Stomach (tissue), 9 donors: ENCODE results near the gene PRDM16. TPM values are rescaled to one million over a fixed set of nuclear protein-coding genes. Genes with fewer than 3 reads are reported as not detected.

Experiments
- DNase-seq, 2 donors: peaks; one replicate each; pipeline versions ENCODE4 v3.0.0 to v3.0.0-alpha.2; 2013 to 2019
- H3K27ac ChIP-seq, 5 donors: fragments of 200-600 bp in 4 of 5; sonication (generic) in 4 of 5; one replicate each; pipeline ENCODE4 v1.5.1; 2013 to 2019; ENCODE audit warnings: mild to moderate bottlenecking in 1 of 5, moderate library complexity in 1 of 5
- H3K27me3 ChIP-seq, 3 donors: fragments of 200-600 bp; sonication (generic); one replicate each; pipeline ENCODE4 v1.5.1; 2017 to 2019; ENCODE audit warnings: mixed run types in 1 of 3
- H3K36me3 ChIP-seq, 4 donors: fragments of 200-600 bp; sonication (generic); 1 replicate in 3 of 4; 2 replicates in 1 of 4; pipeline ENCODE4 v1.5.1; 2016 to 2019
- H3K4me1 ChIP-seq, 4 donors: fragments of 200-600 bp; sonication (generic); one replicate each; pipeline ENCODE4 v1.5.1; 2016 to 2019
- H3K4me3 ChIP-seq, 4 donors: fragments of 200-600 bp; sonication (generic) in 3 of 4; one replicate each; pipeline ENCODE4 v1.5.1; 2016 to 2019; ENCODE audit warnings: mild to moderate bottlenecking in 1 of 4
- H3K9me3 ChIP-seq, 4 donors: fragments of 200-600 bp; sonication (generic); one replicate each; pipeline ENCODE4 v1.5.1; 2016 to 2019
- EP300 ChIP-seq: sonication (generic); formaldehyde crosslinking; IDR thresholded peaks from one replicate; pipeline ENCODE4 v1.6.1; 2017; ENCODE audit warnings: antibody characterized with exemption
- POLR2A ChIP-seq, 4 donors: fragments of 450-650 bp; IDR thresholded peaks; one replicate each; pipeline ENCODE4 v1.6.1; 2016; ENCODE audit warnings: antibody characterized with exemption in 4 of 4, control low read depth in 2 of 4, mild to moderate bottlenecking in 1 of 4, moderate library complexity in 1 of 4
- POLR2AphosphoS5 ChIP-seq, 3 donors: sonication (generic); formaldehyde crosslinking; IDR thresholded peaks; one replicate each; pipeline ENCODE4 v1.6.1; 2016; ENCODE audit warnings: antibody characterized with exemption in 3 of 3
- WGBS, 5 donors: extraction: QIAGEN DNeasy Blood & Tissue Kit in 3 of 5; methylation state at CpG; one replicate each; pipeline versions ENCODE4 v1.1.5 to v1.1.7; 2013 to 2018; 5-methylcytosine and 5-hydroxymethylcytosine counted together
- intact Hi-C: fragments of 100-400 bp; cut with DNase I; formaldehyde crosslinking; loops from one replicate; pipeline ENCODE4 v1.15.1; 2023; ENCODE audit warnings: low total_unique reads
- polyA plus RNA-seq, 3 donors: library from polyadenylated mRNA; stranded (reverse); fragments of 200-250 nt; gene quantifications; one replicate each; pipeline ENCODE4 v1.2.3, GENCODE V29; 2013
- total RNA-seq, 5 donors: library from RNA; depleted of rRNA; stranded (reverse); fragments of >200 nt; gene quantifications; one replicate each; pipeline versions ENCODE4 v1.1.0 to v1.2.3, GENCODE V29; 2014 to 2016
- TF ChIP-seq, protein P1 (sequence below), 7 experiments: fragments of 450-650 bp in 4 of 7; fragments of 200-600 bp in 3 of 7; sonication (generic) in 3 of 7; IDR thresholded peaks; one replicate each; pipeline ENCODE4 v1.5.1; 2016 to 2019; ENCODE audit warnings: antibody characterized with exemption in 7 of 7, control low read depth in 2 of 7, mild to moderate bottlenecking in 1 of 7
- donor health status: healthy with polysubstance abuse.
- donor health status: Bipolar disorder and iron deficiency.
- donor health status: healthy.

The PRDM16 gene
- total and polyA plus RNA-seq, 8 donors: 0.29 to 222 (median 15.8) TPM

DNA sequence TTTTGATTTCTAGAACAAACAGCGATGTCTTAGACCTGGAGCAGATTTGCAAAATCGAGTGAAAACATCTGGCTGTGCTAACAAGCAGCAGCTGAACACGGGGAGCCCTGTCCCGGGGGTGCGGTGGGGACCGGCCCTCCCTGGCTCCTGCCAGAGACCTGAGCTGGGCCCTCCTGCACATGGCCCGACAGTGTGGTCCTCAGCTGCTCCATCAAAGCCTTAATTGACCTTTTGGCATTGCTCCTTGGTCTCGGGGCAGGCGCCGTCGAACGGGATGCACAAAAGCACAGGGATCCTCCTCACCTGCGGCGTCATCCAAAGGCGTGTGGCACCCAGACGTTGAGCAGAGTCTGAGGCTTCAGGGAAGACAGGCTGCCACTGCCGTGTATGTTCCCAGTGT lies 73.2 kb downstream of the PRDM16 start:
- peaks cover 0 to 80% (median 6%) of the 10 kb centered on the region in 3 donors for H3K27me3 ChIP-seq
- no peaks in the 10 kb centered on the region for H3K9me3 ChIP-seq
- TF ChIP-seq POLR2A (IDR thresholded peaks at IDR 0.05) (no peak), POLR2AphosphoS5 (IDR thresholded peaks at IDR 0.05) (no peak), EP300 (no peak)
- TF ChIP-seq, protein P1, sequence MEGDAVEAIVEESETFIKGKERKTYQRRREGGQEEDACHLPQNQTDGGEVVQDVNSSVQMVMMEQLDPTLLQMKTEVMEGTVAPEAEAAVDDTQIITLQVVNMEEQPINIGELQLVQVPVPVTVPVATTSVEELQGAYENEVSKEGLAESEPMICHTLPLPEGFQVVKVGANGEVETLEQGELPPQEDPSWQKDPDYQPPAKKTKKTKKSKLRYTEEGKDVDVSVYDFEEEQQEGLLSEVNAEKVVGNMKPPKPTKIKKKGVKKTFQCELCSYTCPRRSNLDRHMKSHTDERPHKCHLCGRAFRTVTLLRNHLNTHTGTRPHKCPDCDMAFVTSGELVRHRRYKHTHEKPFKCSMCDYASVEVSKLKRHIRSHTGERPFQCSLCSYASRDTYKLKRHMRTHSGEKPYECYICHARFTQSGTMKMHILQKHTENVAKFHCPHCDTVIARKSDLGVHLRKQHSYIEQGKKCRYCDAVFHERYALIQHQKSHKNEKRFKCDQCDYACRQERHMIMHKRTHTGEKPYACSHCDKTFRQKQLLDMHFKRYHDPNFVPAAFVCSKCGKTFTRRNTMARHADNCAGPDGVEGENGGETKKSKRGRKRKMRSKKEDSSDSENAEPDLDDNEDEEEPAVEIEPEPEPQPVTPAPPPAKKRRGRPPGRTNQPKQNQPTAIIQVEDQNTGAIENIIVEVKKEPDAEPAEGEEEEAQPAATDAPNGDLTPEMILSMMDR (IDR thresholded peaks at IDR 0.05): no peak
- 23 to 64% (median 52%) methylated on average over 4 to 17 of the region's 17 CpGs for WGBS, 5 donors
- intact Hi-C loops: no loop called here
- H3K27ac ChIP-seq: no peak overlapping the region
- no peaks in the 10 kb centered on the region for H3K36me3 ChIP-seq
- DNase-seq: no peak
- peaks cover 26 to 62% (median 35%) of the 10 kb centered on the region in 4 donors for H3K4me1 ChIP-seq
- no peak overlapping the region for H3K4me3 ChIP-seq

- intact Hi-C loops: no loop called here
- Histone ChIP-seq H3K4me1 (peaks cover 26 to 62% (median 35%) of the 10 kb centered on the region in 4 donors), H3K36me3 (no peaks in the 10 kb centered on the region), H3K27ac (no peak overlapping the region), H3K27me3 (peaks cover 0 to 77% (median 6%) of the 10 kb centered on the region in 3 donors), H3K4me3 (no peak overlapping the region), H3K9me3 (no peaks in the 10 kb centered on the region)
- no peak for DNase-seq
- TF ChIP-seq, protein P1 (IDR thresholded peaks at IDR 0.05): no peak
- TF ChIP-seq EP300 (no peak), POLR2A (IDR thresholded peaks at IDR 0.05) (no peak), POLR2AphosphoS5 (IDR thresholded peaks at IDR 0.05) (no peak)
- WGBS, 5 donors: 88 to 95% (median 92%) methylated on average over 11 to 12 of the region's 12 CpGs
Measured at GRCh38 chr1:3142751-3143150, 73.7 kb downstream of the PRDM16 start.

DNA sequence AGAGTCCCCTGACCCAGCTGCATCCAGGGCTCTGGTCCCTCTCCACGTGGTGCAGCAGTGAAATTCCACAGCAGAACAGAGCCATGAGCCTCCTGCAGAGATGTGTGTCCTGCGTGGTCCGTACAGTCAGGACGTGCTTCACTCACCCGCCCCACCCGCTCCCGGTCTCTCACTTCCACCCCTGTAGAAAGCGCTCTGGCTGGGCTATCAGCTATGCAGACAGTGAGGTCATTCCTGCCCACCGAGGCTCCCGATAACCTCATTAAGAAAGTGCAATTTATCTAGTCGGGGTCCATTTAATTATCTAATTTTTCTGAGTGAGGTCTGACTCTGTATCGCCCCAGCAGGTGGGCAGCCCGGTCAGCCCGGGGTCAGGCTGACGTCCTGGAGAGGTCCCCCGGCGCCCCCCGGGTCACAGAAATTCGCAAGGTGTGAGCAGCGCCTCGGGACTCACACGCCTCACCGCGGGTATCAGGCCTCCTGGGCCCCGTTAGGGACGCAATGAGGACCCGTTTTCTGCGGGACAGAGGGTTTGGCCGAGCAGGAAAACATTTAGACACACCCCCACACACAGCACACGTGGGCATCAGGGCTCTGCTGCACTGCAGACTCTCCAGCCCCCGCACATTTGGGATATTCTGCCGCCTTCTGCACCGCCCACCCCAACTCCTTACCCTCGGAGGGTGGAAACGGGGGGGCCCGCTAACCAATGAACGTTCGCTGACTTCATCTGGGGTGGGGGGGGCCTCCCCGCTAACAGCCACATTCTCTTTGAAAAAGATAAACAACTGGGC lies 76.7 kb downstream of the PRDM16 start:
- H3K4me1 ChIP-seq: peaks cover 10 to 35% (median 15%) of the 10 kb centered on the region in 4 donors
- DNase-seq: no peak
- TF ChIP-seq POLR2AphosphoS5 (IDR thresholded peaks at IDR 0.05) (no peak), POLR2A (IDR thresholded peaks at IDR 0.05) (no peak), EP300 (no peak)
- TF ChIP-seq, protein P1 (IDR thresholded peaks at IDR 0.05): no peak
- no peak overlapping the region for H3K27ac ChIP-seq
- H3K4me3 ChIP-seq: no peak overlapping the region
- intact Hi-C loops: no loop called here
- 63 to 66% (median 63%) methylated on average over 38 to 39 of the region's 39 CpGs for WGBS, 5 donors
- no peaks in the 10 kb centered on the region for H3K36me3 ChIP-seq
- H3K27me3 ChIP-seq: peaks cover 0 to 62% (median 6%) of the 10 kb centered on the region in 3 donors
- H3K9me3 ChIP-seq: no peaks in the 10 kb centered on the region

GRCh38 chr1:3146458-3146857 lies 77.5 kb downstream of the PRDM16 start:
- Histone ChIP-seq H3K4me3 (no peak overlapping the region), H3K36me3 (no peaks in the 10 kb centered on the region), H3K4me1 (peaks cover 10 to 31% (median 14%) of the 10 kb centered on the region in 4 donors), H3K27ac (no peak overlapping the region), H3K27me3 (peaks cover 0 to 55% (median 6%) of the 10 kb centered on the region in 3 donors), H3K9me3 (no peaks in the 10 kb centered on the region)
- WGBS, 5 donors: 87 to 94% (median 92%) methylated on average over 14 of the region's 14 CpGs
- TF ChIP-seq, protein P1 (IDR thresholded peaks at IDR 0.05): no peak
- TF ChIP-seq POLR2AphosphoS5 (IDR thresholded peaks at IDR 0.05) (no peak), EP300 (no peak), POLR2A (IDR thresholded peaks at IDR 0.05) (no peak)
- intact Hi-C loops: no loop called here
- no peak for DNase-seq
